Gastrocnemius medialis (tissue), 4 donors: Measurements from ENCODE around the gene CLMN. TPM values are rescaled to one million over a fixed set of nuclear protein-coding genes. Genes with fewer than 3 reads are reported as not detected.

ENCODE experiments used
- ATAC-seq, 2 donors: fragments of 150-250 bp; one replicate each; pipeline ENCODE4 v1.9.1; 2016
- DNase-seq, 2 donors: peaks; one replicate each; pipeline ENCODE4 v3.0.0-alpha.2; 2019
- H3K27ac ChIP-seq, 4 donors: fragments of 200-600 bp; sonication (generic); 1 replicate in 1 of 4; 2 replicates in 3 of 4; pipeline ENCODE4 v1.5.1; 2016 to 2018; ENCODE audit warnings: mild to moderate bottlenecking in 2 of 4, moderate library complexity in 1 of 4
- H3K27me3 ChIP-seq, 3 donors: fragments of 200-600 bp; sonication (generic) in 2 of 3; 1 replicate in 1 of 3; 2 replicates in 2 of 3; pipeline versions ENCODE4 v1.5.1 to v1.6.0; 2016 to 2019; ENCODE audit warnings: mild to moderate bottlenecking in 1 of 3, moderate library complexity in 1 of 3
- H3K36me3 ChIP-seq, 2 donors: fragments of 200-600 bp; sonication (generic) in 1 of 2; one replicate each; pipeline ENCODE4 v1.5.1; 2017 to 2018
- H3K4me1 ChIP-seq, 2 donors: fragments of 200-600 bp; sonication (generic) in 1 of 2; one replicate each; pipeline ENCODE4 v1.5.1; 2016 to 2017; ENCODE audit warnings: mild to moderate bottlenecking in 2 of 2
- H3K4me3 ChIP-seq, 4 donors: fragments of 200-600 bp; sonication (generic) in 3 of 4; 1 replicate in 1 of 4; 2 replicates in 3 of 4; pipeline ENCODE4 v1.5.1; 2016 to 2019; ENCODE audit warnings: mild to moderate bottlenecking in 2 of 4
- H3K9me3 ChIP-seq, 3 donors: fragments of 200-600 bp; sonication (generic) in 2 of 3; 1 replicate in 1 of 3; 2 replicates in 2 of 3; pipeline ENCODE4 v1.5.1; 2016 to 2019
- POLR2A ChIP-seq, 2 donors: fragments of 450-650 bp; IDR thresholded peaks; one replicate each; pipeline ENCODE4 v1.6.1; 2017; ENCODE audit warnings: antibody characterized with exemption in 2 of 2, mild to moderate bottlenecking in 2 of 2, moderate library complexity in 2 of 2
- in situ Hi-C, 4 donors: fragments of 200-750 bp; cut with MboI; loops; one replicate each; pipeline versions ENCODE4 v1.15.0 to v1.8.0; 2017; ENCODE audit warnings: low sequenced_read_pairs in 4 of 4
- intact Hi-C: fragments of 100-400 bp; cut with DNase I; formaldehyde crosslinking; loops from one replicate; pipeline ENCODE4 v1.15.1; 2023; ENCODE audit warnings: low total_unique reads
- total RNA-seq, 4 donors: library from RNA; depleted of rRNA; stranded (reverse); fragments of >200 nt; gene quantifications; one replicate each; pipeline versions ENCODE4 v1.1.0 to v1.2.3, GENCODE V29; 2016
- TF ChIP-seq, protein P1 (sequence below), 5 experiments: fragments of 450-650 bp in 3 of 5; fragments of 200-600 bp in 2 of 5; sonication (generic) in 2 of 5; IDR thresholded peaks in 4 of 5; conservative IDR thresholded peaks in 1 of 5; 1 replicate in 4 of 5; 2 replicates in 1 of 5; pipeline ENCODE4 v1.5.1; 2016 to 2019; ENCODE audit warnings: antibody characterized with exemption in 5 of 5, mild to moderate bottlenecking in 3 of 5, moderate library complexity in 3 of 5

CLMN gene
- total RNA-seq, 4 donors from 2014 or later: 3.8 to 8.8 (median 5.8) TPM

- no peak overlapping the region for H3K27ac ChIP-seq
- no peaks in the 10 kb centered on the region for H3K27me3 ChIP-seq
- DNase-seq (no peak), ATAC-seq (no peak)
- H3K36me3 ChIP-seq: no peaks in the 10 kb centered on the region
- no peaks in the 10 kb centered on the region for H3K9me3 ChIP-seq
- no peaks in the 10 kb centered on the region for H3K4me1 ChIP-seq
- in situ Hi-C loops: loop anchor here in 1 of 4 donors (25.0 kb wide), 1 partner anchor 364 kb away; the partner anchor contains the start of gene GLRX5
- no peak overlapping the region for H3K4me3 ChIP-seq
- intact Hi-C loops: no loop called here
- no peak for TF ChIP-seq POLR2A (IDR thresholded peaks at IDR 0.05)
- TF ChIP-seq, protein P1, sequence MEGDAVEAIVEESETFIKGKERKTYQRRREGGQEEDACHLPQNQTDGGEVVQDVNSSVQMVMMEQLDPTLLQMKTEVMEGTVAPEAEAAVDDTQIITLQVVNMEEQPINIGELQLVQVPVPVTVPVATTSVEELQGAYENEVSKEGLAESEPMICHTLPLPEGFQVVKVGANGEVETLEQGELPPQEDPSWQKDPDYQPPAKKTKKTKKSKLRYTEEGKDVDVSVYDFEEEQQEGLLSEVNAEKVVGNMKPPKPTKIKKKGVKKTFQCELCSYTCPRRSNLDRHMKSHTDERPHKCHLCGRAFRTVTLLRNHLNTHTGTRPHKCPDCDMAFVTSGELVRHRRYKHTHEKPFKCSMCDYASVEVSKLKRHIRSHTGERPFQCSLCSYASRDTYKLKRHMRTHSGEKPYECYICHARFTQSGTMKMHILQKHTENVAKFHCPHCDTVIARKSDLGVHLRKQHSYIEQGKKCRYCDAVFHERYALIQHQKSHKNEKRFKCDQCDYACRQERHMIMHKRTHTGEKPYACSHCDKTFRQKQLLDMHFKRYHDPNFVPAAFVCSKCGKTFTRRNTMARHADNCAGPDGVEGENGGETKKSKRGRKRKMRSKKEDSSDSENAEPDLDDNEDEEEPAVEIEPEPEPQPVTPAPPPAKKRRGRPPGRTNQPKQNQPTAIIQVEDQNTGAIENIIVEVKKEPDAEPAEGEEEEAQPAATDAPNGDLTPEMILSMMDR (IDR thresholded peaks at IDR 0.05 in 4 of 5, conservative IDR thresholded peaks at IDR 0.05 in 1 of 5): no peak
Measured at GRCh38 chr14:95173518-95173917, 146.2 kb downstream of the CLMN start.

DNA sequence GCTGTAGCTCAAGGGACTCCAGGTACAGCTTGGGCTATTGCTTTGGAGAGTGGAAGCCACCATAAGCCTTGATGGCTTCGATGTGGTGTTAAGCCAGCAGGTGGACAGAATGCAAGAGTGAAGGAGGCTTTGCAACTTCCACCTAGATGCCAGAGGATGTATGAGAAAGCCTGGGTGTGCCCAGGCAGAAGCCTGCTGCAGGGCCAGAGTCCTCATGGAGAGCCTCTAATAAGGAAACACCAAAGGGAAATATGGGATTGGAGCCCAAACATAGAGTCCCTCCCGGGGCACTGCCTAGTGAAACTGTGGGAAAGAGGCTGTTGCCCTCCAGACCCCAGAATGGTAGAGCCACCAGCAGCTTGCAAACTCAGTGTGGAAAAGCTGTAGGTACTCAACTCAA is 152.5 kb downstream of the CLMN start:
- intact Hi-C loops: no loop called here
- no peaks in the 10 kb centered on the region for H3K36me3 ChIP-seq
- in situ Hi-C loops: loop anchor here in 1 of 4 donors (25.0 kb wide), 1 partner anchor 370 kb away; the partner anchor contains the start of gene GLRX5

GRCh38 chr14:95165517-95165916 is 154.2 kb downstream of the CLMN start:
- H3K27me3 ChIP-seq: no peaks in the 10 kb centered on the region
- no peaks in the 10 kb centered on the region for H3K9me3 ChIP-seq
- H3K4me3 ChIP-seq: no peak overlapping the region
- intact Hi-C loops: no loop called here
- H3K36me3 ChIP-seq: no peaks in the 10 kb centered on the region
- DNase-seq (no peak), ATAC-seq (no peak)
- no peak overlapping the region for H3K27ac ChIP-seq
- TF ChIP-seq, protein P1 (IDR thresholded peaks at IDR 0.05 in 4 of 5, conservative IDR thresholded peaks at IDR 0.05 in 1 of 5): no peak
- TF ChIP-seq POLR2A (IDR thresholded peaks at IDR 0.05): no peak
- in situ Hi-C loops: loop anchor here in 1 of 4 donors (25.0 kb wide), 1 partner anchor 372 kb away; the partner anchor contains the start of gene GLRX5
- peaks cover 0 to 3% of the 10 kb centered on the region in 2 donors for H3K4me1 ChIP-seq

More for the DNA sequence above, 152.5 kb downstream of the CLMN start:
- no peak for TF ChIP-seq POLR2A (IDR thresholded peaks at IDR 0.05)
- TF ChIP-seq, protein P1 (IDR thresholded peaks at IDR 0.05 in 4 of 5, conservative IDR thresholded peaks at IDR 0.05 in 1 of 5): no peak
- Histone ChIP-seq H3K4me3 (no peak overlapping the region), H3K27ac (no peak overlapping the region), H3K9me3 (no peaks in the 10 kb centered on the region), H3K27me3 (no peaks in the 10 kb centered on the region), H3K4me1 (no peaks in the 10 kb centered on the region)
- DNase-seq (no peak), ATAC-seq (no peak)

- in situ Hi-C loops: loop anchor here in 1 of 4 donors (25.0 kb wide), 1 partner anchor 373 kb away; the partner anchor contains the start of gene GLRX5
- peaks cover 0 to 7% of the 10 kb centered on the region in 2 donors for H3K4me1 ChIP-seq
- no peak overlapping the region for H3K27ac ChIP-seq
Measured at GRCh38 chr14:95164506-95164905, 155.2 kb downstream of the CLMN start.

More at GRCh38 chr14:95164506-95164905, 155.2 kb downstream of the CLMN start:
- no peak for DNase-seq
- intact Hi-C loops: no loop called here
- no peaks in the 10 kb centered on the region for H3K27me3 ChIP-seq
- H3K36me3 ChIP-seq: no peaks in the 10 kb centered on the region
- ATAC-seq: no peak
- TF ChIP-seq, protein P1 (IDR thresholded peaks at IDR 0.05 in 4 of 5, conservative IDR thresholded peaks at IDR 0.05 in 1 of 5): no peak
- TF ChIP-seq POLR2A (IDR thresholded peaks at IDR 0.05): no peak
- H3K9me3 ChIP-seq: no peaks in the 10 kb centered on the region
- no peak overlapping the region for H3K4me3 ChIP-seq
